Activated T-helper 1 cell treated with anti-CD3 and anti-CD28 coated beads, Interleukin-2, amount 50 U/mL, for 16 hours (primary cell): ENCODE measurements around the gene PPP1R9B.

ENCODE experiments used
- DNase-seq, 2 donors: peaks; one replicate each; pipeline ENCODE4 v3.0.0-alpha.2; 2020; ENCODE audit warnings: low read depth in 1 of 2, low spot score in 1 of 2

The PPP1R9B gene

GRCh38 chr17:50094243-50094752 is 56.2 kb downstream of the PPP1R9B start:
- DNase-seq, result peak; percentile 84 to 96

DNA sequence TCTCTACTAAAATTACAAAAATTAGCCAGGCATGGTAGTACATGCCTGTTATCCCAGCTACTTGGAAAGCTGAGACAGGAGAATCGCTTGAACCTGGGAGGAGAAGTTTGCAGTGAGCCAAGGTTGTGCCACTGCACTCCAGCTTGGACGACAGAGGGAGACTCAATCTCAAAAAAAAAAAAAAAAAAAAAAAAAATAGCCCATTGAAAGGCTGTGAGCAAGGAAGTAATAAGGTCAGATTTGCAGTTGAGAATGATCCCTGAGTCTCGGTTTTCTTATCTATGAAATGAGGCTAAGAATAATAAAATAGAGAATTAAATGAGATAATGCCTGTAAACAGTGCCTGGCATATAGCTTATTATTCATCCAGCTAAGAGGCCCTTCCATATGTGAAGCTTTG is 56.7 kb downstream of the PPP1R9B start:
- DNase-seq, result no peak

GRCh38 chr17:50093246-50093645 is 57.2 kb downstream of the PPP1R9B start:
- DNase-seq, result no peak

DNA sequence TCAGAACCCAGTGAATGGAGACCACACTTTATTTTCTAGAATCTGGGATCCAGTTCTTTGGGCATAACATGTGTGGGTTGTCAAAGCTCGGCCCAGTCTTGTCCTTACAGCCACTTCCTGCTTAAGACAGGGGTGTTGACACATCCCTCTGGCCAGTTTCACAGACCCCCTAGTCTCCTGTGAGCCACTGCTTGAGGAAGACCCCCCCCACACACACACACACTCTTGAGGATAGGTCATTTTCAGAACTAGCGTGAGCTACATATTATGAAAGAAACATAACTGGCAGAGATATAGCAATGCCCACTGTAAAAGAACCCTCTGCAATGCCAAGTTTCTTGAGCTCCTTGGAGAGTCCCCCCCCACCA is 58.6 kb downstream of the PPP1R9B start:
- no peak for DNase-seq

- DNase-seq, result no peak
Measured at GRCh38 chr17:50090971-50091917, 59.2 kb downstream of the PPP1R9B start.

DNA sequence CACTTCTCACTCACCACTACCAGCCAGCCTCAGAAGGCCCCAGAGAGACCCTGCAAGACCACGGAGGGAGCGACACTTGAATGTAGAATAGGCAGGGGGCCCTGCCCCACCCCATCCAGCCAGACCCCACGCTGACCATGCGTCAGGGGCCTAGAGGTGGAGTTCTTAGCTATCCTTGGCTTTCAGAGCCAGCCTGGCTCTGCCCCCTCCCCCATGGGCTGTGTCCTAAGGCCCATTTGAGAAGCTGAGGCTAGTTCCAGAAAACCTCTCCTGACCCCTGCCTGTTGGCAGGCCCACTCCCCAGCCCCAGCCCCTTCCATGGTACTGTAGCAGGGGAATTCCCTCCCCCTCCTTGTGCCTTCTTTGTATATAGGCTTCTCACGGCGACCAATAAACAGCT is 60.4 kb downstream of the PPP1R9B start:
- no peak for DNase-seq

GRCh38 chr17:50088952-50089825 is 61.3 kb downstream of the PPP1R9B start:
- DNase-seq, result no peak

DNA sequence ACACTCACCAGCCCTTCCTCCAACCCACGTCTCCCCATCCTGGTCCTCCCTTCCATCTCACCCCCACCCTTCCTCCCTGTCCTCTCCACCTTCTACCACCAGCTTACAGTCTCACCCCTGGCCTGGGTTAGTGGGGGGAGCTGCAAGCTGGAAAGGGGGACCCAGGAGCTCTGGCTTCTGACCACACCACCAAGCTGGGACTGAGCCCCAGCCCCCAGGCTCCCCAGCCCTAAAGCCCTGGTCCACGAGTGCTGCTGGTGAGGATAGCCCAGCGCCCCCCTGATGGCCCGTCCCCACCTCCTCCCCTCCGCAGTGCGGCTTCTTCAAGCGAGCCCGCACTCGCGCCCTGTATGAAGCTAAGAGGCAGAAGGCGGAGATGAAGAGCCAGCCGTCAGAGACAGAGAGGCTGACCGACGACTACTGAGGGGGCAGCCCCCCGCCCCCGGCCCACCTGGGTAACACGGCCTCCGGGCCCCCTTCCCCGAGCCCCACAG is 62.5 kb downstream of the PPP1R9B start:
- DNase-seq, result no peak

- peak; percentile 61 to 62 for DNase-seq
Measured at GRCh38 chr17:50087246-50087911, 63.1 kb downstream of the PPP1R9B start.
